Frontal cortex (tissue), 4 donors: ENCODE data around the gene TMC3. TPM values are rescaled to one million over a fixed set of nuclear protein-coding genes. Genes with fewer than 3 reads are reported as not detected.
"Not testable (repeated sequence)": the region's sequence is repeated elsewhere in the genome, so short reads cannot be mapped to it uniquely, and the experiment has no call there.

Source experiments
- DNase-seq, 2 donors: peaks; one replicate each; pipeline ENCODE4 v3.0.0; 2012; ENCODE audit warnings: low spot score in 2 of 2
- FAIRE-seq: peaks from 2 replicates; lab custom pipeline; 2012; peaks lifted over from hg19 to GRCh38; lab: Jason Lieb, UNC
- total RNA-seq: library from RNA; depleted of rRNA; stranded (reverse); fragments of >200 nt; gene quantifications from one replicate; pipeline ENCODE4 v1.2.3, GENCODE V29; 2014
- donor health status: control.
- donor health status: control.
- donor health status: control.

TMC3 gene
- under 0.01 TPM for total RNA-seq

DNA sequence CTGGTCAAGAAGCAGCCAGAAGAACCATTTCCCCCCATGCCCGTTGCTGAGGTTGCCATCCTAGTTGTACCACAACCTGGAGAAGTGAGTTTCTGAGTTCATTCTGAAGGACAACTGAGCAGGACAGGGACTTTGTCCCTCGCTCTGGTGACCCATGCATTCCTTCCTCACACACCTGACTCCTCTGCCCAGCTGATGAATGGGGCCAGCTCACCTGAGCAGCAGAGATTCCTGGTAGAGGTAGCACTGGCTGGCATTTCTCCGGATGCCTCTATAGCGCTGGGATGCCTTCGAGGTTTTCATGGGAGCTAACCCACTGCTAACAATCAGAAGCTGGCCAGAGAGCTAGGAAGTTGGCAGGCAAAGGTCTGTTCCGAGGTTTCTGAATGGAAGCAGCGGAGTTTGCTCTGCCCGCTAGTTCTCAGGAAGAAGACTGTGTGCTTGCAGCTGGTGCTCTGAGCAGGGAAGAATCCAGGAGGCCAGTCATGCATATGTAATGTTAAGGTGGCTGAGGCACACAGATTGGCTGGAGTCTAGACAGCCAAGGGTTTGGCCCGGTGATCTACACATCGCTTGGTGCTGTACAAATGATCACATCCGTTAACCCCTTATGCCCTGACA lies at the start of gene TMC3:
Gene TMC3, minus strand, starts transcription at position 439 of the 621 bp plus-strand sequence. Its CDS starts 136 bp downstream, at position 303.
- DNase-seq: no peak
- FAIRE-seq: no peak

DNA sequence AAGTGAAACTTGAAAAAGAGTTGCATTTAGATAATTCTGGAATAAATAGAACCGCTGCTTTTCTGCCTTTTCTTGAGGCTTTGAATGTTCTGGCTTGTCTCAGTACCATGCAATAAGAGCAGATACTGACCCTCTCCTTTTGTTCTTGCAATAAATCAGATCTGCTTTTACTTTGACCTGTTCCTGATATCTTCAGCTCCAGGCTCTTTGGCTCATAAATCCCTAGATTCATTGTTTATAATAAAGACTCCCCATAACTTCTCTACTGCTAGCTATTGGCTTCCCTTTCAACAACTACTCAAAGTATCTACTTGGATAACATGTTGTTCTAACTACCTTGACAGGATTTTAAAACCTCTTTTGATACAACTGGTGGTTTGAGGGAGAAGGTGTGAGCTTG lies 47.4 kb upstream of the TMC3 start:
- FAIRE-seq: no peak
- DNase-seq: no peak

DNA sequence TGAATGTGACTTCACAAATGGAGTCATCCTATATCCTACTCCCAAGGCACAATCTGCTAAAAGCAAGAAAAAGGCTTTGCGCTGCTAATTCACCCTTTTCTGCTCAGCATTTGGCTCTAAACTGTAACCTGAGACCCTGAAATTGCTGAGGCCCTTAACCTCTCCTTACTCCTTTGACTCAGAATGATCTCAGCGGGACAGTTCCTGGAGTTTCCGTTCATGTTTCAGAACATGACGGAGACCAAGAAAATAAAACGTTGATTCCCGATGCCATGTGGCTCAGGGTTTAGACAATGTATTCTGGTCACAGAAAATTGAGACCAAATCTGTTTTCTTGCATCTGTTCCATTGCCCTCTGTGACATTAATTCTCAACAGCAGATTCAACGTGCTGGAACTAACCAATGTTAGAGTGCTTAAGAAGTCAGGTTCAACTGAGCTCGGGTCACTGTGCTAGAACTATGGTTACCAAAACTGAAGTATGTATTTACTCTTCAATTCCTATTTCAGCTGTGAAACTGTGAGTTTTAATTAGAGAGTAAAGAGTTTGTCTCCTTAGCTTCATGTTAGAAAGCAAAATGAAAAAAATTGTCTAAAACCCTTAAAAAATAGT lies 45.4 kb upstream of the TMC3 start:
- DNase-seq (no peak), FAIRE-seq (no peak)

DNA sequence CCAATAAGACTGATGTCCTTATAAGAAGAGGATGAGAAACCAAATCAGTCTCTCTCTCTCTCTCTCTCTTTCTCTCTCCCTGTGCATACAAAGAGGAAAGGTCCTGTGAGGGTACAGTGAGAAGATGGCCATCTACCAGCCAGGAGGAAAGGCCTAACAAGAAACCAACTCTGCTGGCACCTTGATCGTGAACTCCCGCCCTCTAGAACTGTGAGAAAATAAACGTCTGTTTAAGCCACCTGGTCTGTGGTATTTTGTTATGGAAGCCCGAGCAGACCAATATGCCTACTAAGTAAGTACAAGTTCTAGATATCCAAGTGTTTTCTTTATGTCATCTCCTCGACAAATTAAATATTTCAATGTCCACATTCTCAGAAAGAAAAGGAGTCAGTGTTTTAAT lies 44.9 kb upstream of the TMC3 start:
- FAIRE-seq: no peak
- DNase-seq: no peak

DNA sequence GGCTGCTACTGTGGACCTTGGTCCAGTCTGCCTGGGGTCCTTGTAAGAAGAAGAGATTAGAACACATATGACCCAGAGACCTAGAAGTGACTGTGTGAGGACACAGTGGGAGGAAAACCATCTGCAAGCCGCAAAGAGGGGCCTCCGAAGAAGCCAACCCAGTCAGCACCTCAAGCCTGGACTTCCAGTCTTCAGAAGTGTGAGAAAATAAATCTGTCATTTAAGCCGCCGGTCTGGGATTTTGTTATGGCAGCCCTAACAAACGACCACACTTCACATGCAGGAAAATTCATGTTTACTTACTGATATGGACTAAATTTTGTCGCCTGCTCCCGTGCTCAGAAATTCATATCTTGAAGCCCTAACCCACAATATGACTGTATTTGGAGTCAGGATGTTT lies 44.4 kb upstream of the TMC3 start:
- DNase-seq: no peak
- no peak for FAIRE-seq

DNA sequence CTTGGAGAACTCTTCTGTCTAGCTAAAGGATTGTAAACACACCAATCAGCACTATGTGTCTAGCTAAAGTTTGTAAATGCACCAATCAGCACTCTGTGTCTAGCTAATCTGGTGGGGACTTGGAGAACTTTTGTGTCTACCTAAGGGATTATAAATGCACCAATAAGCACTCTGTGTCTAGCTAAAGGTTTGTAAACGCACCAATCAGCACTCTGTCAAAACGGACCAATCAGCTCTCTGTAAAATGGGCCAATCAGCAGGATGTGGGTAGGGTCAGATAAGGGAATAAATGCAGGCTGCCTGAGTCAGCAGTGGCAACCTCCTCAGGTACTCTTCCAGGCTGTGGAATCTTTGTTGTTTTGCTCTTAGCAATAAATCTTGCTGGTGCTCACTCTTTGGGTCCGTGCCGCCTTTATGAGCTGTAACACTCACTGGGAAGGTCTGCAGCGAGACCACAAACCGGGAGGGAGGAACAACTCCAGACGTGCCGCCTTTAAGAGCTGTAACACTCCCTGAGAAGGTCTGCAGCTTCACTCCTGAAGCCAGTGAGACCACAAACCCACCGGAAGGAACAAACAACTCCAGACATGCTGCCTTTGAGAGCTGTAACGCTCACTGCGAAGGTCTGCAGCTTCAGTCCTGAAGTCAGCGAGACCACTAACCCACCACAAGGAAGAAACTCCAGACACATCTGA lies 40.4 kb upstream of the TMC3 start:
- FAIRE-seq, DNase-seq: not testable (repeated sequence)

DNA sequence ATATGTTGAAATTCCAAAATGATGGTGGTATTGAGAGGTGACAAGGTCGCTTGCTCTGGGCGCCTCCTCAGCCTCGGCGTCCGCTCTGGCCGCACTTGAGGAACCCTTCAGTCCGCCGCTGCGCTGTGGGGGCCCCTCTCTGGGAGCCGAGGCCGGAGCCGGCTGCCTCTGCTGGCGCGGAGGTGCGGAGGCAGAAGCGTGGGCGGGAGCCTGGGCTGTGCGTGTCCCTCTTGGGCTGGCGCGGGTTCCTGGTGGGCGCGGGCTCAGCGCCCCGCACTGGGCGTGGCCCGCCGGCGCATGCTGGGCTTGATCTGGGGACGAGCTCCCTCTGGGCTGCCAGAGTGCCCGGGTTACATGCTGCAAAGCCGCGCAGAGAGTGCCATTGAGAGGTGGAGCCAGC lies 39.8 kb upstream of the TMC3 start:
- FAIRE-seq (no peak), DNase-seq (no peak)

DNA sequence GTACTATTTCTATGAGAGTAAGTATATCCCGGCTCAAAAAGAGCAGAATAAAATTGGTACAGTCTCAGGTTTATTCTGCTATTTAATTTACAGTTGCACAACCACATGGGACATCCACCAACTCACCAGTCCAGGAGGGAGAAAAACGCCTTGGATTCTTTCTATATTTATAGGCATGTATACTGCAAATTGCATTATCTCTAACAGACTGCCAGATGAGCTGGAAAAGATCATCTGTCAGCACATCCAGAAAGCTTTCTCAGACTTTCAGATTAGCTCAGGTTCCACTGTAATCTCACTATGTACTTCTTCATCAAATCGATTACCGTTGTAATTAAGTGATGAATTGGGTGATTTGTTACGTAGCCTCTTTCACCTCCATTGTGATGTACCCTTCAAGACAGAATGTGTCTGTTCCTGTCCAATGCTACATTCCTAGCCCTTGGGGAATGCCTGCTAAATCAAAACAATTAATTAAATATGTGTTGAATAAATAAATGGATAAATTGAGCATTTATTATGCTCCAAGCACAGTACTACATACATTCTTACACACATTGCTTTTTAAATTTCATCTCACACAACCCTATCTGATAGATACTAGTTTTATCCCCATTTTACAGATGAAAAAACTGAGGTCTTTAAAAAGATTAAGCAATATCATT lies 38.1 kb upstream of the TMC3 start:
- no peak for FAIRE-seq
- peak in 1 of 2 donors; percentile 7 for DNase-seq

DNA sequence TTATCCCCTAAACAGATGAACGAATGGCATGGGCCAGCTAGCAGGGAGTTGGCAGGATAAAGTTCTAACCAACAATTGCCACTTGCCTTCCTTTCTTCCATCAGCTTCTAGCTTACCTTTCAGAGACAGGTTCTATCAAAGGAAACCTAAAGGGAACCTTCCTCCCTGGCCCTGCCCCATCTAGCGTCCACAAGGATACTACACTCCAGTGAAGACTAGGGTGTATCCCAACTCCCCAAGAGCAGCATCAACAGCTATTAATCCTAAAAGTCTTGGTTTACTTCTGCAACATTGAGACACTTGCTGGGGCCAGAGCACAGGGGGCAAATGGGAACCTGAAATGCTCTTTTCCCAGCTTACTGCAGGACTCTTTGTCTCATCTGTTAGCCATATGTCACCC lies 37.0 kb upstream of the TMC3 start:
- DNase-seq (no peak), FAIRE-seq (no peak)

DNA sequence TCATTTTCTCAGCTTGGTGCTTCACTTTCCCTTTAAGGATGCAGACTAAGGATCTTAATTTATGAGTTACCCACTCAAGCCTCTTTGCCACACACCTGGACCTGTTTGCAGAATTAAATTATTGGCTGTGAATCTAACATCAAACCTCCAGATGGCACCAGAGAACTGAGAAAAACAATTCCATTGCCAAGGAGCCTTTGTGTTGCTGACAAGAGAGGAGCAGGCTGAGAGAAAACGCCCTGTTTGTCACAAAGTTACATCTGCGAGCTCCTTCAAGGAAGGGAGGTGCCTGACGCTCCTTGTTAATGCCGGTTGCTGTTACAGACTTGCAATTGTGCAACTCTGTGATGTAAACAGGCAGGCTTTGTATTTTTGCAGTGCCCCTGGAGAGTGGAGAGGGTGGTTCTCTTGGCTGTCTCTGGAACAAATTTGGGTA lies 36.3 kb upstream of the TMC3 start:
- DNase-seq (peak; percentile 38 to 47), FAIRE-seq (no peak)

DNA sequence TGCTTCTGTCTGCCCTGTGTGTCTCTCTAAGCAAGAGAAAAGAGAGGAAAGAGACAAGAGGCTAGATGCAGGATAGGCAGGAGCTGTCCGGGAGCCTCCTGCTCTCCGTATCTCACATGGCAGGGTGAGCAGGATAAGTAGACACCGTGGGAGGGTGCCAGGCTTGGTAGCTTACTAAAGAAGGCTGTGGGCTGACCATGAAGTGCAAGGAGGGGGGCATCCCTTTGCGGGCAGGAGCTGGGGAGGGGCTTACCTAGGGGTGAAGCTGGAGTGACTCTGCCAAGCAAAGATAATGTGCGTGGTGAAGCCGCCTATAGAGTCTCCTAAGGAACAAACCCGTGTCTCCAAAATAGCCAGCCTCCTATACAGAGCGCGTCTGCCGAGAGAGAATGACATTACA lies 33.7 kb upstream of the TMC3 start:
- FAIRE-seq: no peak
- DNase-seq: no peak

DNA sequence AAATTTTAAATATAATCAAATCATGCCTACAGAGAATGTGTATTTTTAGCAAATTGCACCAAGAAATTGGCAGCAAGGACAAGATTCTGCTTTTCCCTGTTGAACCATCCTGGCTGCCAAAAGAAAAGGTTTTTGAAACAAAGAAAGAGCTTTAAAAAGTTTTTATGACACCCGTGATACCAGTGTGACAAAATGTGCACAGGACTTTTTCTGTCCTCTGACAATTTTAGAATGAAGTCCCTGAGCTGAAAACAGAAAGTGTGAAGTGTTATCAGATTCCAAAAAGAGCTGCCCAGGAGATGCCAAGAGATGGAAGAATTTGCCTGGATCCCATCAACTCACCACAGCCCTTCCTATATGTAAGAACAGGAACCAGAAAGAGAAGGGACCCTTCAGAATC lies 33.2 kb upstream of the TMC3 start:
- DNase-seq (no peak), FAIRE-seq (no peak)

DNA sequence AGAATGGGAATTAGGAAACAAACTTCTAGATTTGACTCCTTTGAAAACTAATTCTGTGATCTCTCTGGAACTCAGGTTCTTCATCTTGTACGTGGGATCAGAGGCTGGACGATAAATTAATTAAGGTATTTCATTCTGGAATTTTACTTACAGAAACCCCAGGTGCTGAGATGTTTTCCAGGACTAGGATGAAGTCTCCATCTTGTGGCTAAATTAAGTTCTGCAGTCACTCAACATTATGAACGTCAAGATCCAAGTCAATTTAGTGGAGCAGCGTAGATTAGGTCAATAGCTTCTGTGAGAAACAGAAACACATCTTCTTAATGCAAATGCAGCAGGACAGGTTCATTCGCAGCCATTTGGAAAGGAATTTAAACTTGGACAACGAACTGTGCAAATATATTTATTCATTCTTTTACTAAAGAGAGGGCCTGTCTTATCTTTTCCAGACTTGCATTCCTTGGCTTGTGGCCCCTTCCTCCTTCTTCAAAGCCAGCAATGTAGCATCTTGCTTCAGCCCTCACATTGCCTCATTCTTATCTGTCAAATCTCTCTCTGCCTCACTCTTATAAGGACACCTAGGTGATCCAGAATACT lies 26.7 kb upstream of the TMC3 start:
- peak in 1 of 2 donors; percentile 34 for DNase-seq
- FAIRE-seq: no peak

DNA sequence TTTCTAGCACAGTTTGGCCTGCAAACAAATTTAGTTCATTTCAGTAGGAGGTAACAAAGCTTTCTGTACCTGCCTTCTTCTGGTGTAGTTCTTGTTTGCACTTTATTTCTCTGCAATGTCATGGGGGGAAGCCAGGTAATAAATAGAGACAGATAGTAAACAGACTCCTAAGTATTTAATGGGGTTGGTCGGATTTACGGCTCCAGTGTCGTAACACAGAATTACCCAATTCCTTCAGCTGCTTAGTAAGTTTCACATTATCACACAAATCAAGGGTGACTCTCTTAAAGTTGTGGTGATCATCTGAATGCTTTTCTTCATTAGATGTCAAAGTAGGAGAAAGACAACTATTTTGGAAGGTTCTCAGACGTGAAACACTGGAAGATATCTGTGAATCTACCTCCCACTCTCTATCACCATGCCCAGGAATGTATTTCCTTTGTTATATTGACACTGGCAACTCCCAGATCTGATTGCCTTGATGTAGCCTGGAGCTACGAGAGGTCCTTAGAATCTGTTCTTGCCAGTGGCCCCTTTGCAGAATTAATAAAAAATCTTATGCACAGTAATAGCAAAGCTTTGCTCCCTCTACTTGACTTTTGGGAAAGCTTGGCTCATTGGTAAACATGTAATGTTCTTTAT lies 25.0 kb upstream of the TMC3 start:
- no peak for DNase-seq

DNA sequence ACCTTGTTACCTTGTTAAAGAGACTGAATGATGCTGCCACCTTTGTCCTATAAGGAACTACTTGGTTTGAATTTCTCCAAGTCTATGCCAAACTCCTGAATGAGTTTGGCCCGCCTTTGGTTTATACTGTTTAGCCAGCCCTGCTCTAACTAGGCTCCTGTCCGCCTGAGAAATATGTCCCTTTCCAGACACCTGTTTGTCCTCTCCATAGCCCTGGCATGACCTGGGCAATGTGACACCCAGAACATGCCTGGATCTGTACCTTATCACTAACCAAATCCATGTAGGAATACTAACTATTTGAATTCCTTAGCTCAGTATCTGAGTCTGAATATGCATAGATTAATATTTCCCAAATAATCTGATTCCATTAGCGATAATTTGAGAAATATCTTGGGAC lies 24.4 kb upstream of the TMC3 start:
- DNase-seq (no peak), FAIRE-seq (no peak)

More for the DNA sequence above, 25.0 kb upstream of the TMC3 start:
- no peak for FAIRE-seq

DNA sequence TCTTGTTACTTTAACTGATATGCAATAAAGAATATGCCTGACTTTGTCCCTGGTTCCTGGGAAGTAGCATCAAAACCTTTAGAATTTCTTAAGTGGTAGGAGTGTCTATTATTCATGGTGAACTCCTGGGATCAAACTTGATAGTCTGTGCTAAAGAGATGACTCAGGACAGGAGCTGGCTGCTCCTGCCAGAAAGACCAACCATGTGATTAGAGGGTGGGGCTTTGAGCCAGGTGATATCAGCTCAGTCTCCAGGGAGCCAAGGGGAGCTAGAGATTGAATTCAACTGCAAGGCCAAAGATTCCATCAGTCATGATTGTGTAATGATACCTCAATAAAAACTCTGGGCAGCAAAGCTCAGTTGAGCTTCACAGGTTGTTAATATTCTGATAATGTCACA lies 20.6 kb upstream of the TMC3 start:
- FAIRE-seq (no peak), DNase-seq (no peak)

DNA sequence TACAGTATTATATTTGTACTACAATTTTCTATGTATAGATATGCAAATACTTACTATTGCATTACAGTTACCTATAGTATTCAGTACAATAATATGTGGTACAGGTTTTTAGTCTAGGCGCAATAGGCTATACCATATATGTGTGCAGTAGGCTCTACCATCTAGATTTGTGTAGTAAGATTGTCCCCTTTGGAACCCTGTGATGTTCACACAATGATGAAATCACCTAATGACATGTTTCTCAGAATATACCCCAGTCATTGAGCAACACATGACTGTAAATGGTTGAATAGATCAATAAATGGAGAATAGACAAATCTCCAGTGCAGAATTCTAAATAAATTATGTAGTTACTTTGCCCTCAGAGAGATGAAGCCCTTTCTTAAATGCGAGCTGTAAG lies 17.6 kb upstream of the TMC3 start:
- DNase-seq (no peak), FAIRE-seq (no peak)

DNA sequence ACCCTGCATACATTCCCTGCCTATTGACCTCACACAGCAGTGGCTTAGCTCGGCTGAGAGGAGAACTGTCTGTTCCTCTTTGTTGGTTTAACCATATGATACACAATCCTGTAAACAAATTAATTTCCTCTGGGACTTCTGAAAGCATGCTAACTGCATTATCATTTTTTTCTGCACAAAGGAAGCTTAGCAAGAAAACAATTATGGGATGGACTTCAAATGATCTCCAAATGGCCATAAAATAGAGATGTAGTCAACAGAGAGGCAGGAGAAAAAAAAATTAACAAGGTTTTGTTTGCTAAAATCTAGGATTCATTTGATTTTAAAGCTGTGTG lies 14.4 kb upstream of the TMC3 start:
- DNase-seq: no peak
- no peak for FAIRE-seq

DNA sequence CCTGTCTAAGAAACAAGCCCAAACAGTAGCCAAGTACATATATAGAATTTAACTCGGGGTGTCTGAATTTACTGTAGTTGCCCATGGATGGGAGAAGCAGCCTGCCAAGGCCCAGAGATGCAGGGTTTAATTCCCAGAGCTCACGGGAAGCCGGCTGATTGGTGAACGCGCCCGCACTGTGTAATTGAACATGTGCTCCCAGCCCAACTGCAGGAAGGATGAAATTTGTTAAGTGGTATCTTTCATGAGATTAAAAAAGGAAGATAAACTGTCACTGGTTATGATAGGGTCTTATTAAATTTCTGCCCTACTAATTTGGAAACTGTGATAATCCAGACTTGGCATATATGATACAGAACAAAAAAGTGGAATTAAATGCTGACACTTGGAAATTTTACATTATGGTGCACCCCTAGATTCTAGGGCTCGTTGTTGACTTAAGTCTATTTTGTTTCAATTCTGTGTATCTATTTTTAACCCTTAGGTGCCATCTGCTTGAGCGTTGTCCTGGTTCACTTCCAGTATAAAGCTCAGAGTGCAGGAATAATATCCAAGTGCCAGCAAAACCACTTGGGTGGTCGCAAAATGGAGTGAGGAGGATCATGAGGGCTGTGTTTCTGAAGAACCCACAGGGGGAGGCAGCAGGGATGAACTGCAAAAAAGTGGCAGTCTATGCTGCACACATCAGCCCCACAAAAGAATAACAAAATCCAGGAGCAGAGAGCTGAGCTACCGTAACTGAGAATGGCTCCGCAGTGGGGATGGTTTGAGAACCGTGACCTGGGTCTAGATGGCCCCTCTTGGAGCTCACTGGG lies 13.8 kb upstream of the TMC3 start:
- no peak for DNase-seq

More for the DNA sequence above, 13.8 kb upstream of the TMC3 start:
- no peak for FAIRE-seq
